Esophagus muscularis mucosa (tissue), 4 donors: Measurements from ENCODE around the gene RAG1. TPM values are rescaled to one million over a fixed set of nuclear protein-coding genes. Genes with fewer than 3 reads are reported as not detected.
A peak's percentile ranks its signal among the peaks of the same experiment; 100 is the strongest.

ENCODE experiments used
- DNase-seq: peaks from one replicate; pipeline ENCODE4 v3.0.0-alpha.2; 2017; ENCODE audit errors: extremely low spot score
- H3K27ac ChIP-seq, 4 donors: fragments of 200-600 bp; sonication (generic); replicated peaks in 1 of 4; 1 replicate in 3 of 4; 2 replicates in 1 of 4; pipeline ENCODE4 v1.5.1; 2016 to 2019; ENCODE audit warnings: mild to moderate bottlenecking in 1 of 4
- H3K27me3 ChIP-seq, 4 donors: fragments of 200-600 bp; sonication (generic); one replicate each; pipeline versions ENCODE4 v1.5.1 to v1.6.0; 2016 to 2019
- H3K36me3 ChIP-seq, 4 donors: fragments of 200-600 bp; sonication (generic); one replicate each; pipeline ENCODE4 v1.5.1; 2016 to 2019
- H3K4me1 ChIP-seq, 4 donors: fragments of 200-600 bp; sonication (generic); one replicate each; pipeline ENCODE4 v1.5.1; 2016 to 2019
- H3K4me3 ChIP-seq, 4 donors: fragments of 200-600 bp; sonication (generic); 1 replicate in 2 of 4; 2 replicates in 2 of 4; pipeline ENCODE4 v1.5.1; 2016 to 2019; ENCODE audit warnings: mild to moderate bottlenecking in 4 of 4, moderate library complexity in 1 of 4
- H3K9me3 ChIP-seq, 4 donors: fragments of 200-600 bp; sonication (generic); 1 replicate in 3 of 4; 2 replicates in 1 of 4; pipeline ENCODE4 v1.5.1; 2016 to 2019
- CTCF ChIP-seq, 3 experiments: fragments of 200-600 bp in 2 of 3; fragments of 450-650 bp in 1 of 3; sonication (generic) in 2 of 3; IDR thresholded peaks; one replicate each; pipeline ENCODE4 v1.5.1; 2017 to 2019; ENCODE audit warnings: antibody characterized with exemption in 3 of 3, mild to moderate bottlenecking in 2 of 3, moderate library complexity in 1 of 3
- EP300 ChIP-seq: sonication (generic); formaldehyde crosslinking; IDR thresholded peaks from one replicate; pipeline ENCODE4 v1.6.1; 2017; ENCODE audit warnings: antibody characterized with exemption
- POLR2A ChIP-seq: fragments of 450-650 bp; IDR thresholded peaks from one replicate; pipeline ENCODE4 v1.6.1; 2017; ENCODE audit warnings: antibody characterized with exemption, moderate library complexity, mild to moderate bottlenecking, low read depth
- POLR2AphosphoS5 ChIP-seq, 2 donors: sonication (generic); formaldehyde crosslinking; IDR thresholded peaks; one replicate each; pipeline ENCODE4 v1.6.1; 2017; ENCODE audit warnings: antibody characterized with exemption in 2 of 2
- WGBS: methylation state at CpG from one replicate; pipeline ENCODE4 v1.1.5; 2018; 5-methylcytosine and 5-hydroxymethylcytosine counted together
- intact Hi-C: fragments of 100-400 bp; cut with DNase I; formaldehyde crosslinking; loops from one replicate; pipeline ENCODE4 v1.15.1; 2023
- total RNA-seq, 4 donors: library from RNA; depleted of rRNA; stranded (reverse); fragments of >200 nt; gene quantifications; one replicate each; pipeline versions ENCODE4 v1.1.0 to v1.2.1, GENCODE V29; 2016

Gene RAG1
- total RNA-seq, 4 donors from 2014 or later, result 0.33 to 0.80 (median 0.56) TPM

GRCh38 chr11:36594316-36594989 lies 26.6 kb downstream of the RAG1 start, which contains the start of gene IFTAP:
Gene IFTAP, plus strand, starts transcription at chr11:36594502. Its CDS starts 15,602 bp downstream, at chr11:36610104.
- intact Hi-C loops, result no loop called here
- H3K27ac ChIP-seq, result peak within 1 kb of the TSS; percentile 49 to 78 (median 68)
- WGBS, result 1% methylated on average over 19 of the region's 29 CpGs

GRCh38 chr11:36596880-36597279 lies 29.1 kb downstream of the RAG1 start:
- intact Hi-C loops, result no loop called here
- H3K27me3 ChIP-seq, result peaks cover 0 to 4% (median 0%) of the 10 kb centered on the region in 4 donors
- no peak for TF ChIP-seq POLR2A
- no peak overlapping the region for H3K4me3 ChIP-seq
- H3K9me3 ChIP-seq, result no peaks in the 10 kb centered on the region
- H3K27ac ChIP-seq, result no peak overlapping the region
- no peaks in the 10 kb centered on the region for H3K36me3 ChIP-seq
- peaks cover 9 to 11% (median 11%) of the 10 kb centered on the region in 4 donors for H3K4me1 ChIP-seq
- no peak for DNase-seq

More at GRCh38 chr11:36594316-36594989, 26.6 kb downstream of the RAG1 start, which contains the start of gene IFTAP:
- H3K27me3 ChIP-seq, result peaks cover 0 to 11% (median 0%) of the 10 kb centered on the region in 4 donors
- peak within 1 kb of the TSS; percentile 62 to 85 (median 72) for H3K4me3 ChIP-seq
- no peaks in the 10 kb centered on the region for H3K36me3 ChIP-seq
- H3K9me3 ChIP-seq, result no peaks in the 10 kb centered on the region
- DNase-seq, result no peak
- TF ChIP-seq CTCF (IDR thresholded peaks at IDR 0.05), result no peak
- TF ChIP-seq EP300, result no peak
- TF ChIP-seq POLR2AphosphoS5 (IDR thresholded peaks at IDR 0.05), result peak; percentile 56 to 72
- no peak for TF ChIP-seq POLR2A
- peaks cover 9 to 11% (median 11%) of the 10 kb centered on the region in 4 donors for H3K4me1 ChIP-seq

GRCh38 chr11:36598051-36598450 lies 30.2 kb downstream of the RAG1 start, which contains the start of gene RAG2:
Gene RAG2, minus strand, starts transcription at chr11:36598236. Its CDS starts 4,068 bp downstream, at chr11:36594168.
- no peaks in the 10 kb centered on the region for H3K36me3 ChIP-seq
- WGBS, result 79% methylated on average over 2 of the region's 2 CpGs
- H3K9me3 ChIP-seq, result no peaks in the 10 kb centered on the region
- no peak within 1 kb of the TSS for H3K4me3 ChIP-seq
- H3K4me1 ChIP-seq, result peaks cover 9 to 11% (median 11%) of the 10 kb centered on the region in 4 donors
- TF ChIP-seq CTCF (IDR thresholded peaks at IDR 0.05), result no peak
- no peak for TF ChIP-seq POLR2AphosphoS5 (IDR thresholded peaks at IDR 0.05)
- no peak for TF ChIP-seq POLR2A
- H3K27ac ChIP-seq, result no peak within 1 kb of the TSS
- DNase-seq, result no peak
- H3K27me3 ChIP-seq, result no peaks in the 10 kb centered on the region
- intact Hi-C loops, result no loop called here

DNA sequence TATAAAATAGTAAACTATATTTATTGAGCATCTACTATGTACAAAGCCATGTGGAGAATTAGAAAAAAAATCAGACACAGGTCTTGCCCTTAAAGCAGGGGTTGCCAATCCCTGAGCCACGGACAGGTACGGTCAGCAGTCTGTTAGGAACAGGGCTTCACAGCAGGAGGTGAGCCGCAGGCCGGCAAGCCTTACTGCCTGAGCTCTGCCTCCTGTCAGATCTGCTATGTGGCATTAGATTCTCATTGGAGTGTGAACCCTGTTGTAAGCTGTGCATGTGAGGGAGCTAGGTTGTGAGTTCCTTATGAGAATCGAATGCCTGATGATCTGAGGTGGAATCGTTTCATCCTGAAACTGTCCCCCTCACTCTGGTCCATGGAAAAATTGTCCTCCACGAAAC lies 32.4 kb downstream of the RAG1 start:
- no peak for DNase-seq
- no peak overlapping the region for H3K27ac ChIP-seq
- no peaks in the 10 kb centered on the region for H3K36me3 ChIP-seq
- H3K4me3 ChIP-seq, result no peak overlapping the region
- intact Hi-C loops, result no loop called here
- TF ChIP-seq CTCF (IDR thresholded peaks at IDR 0.05) (no peak), POLR2AphosphoS5 (IDR thresholded peaks at IDR 0.05) (no peak), EP300 (no peak), POLR2A (no peak)
- H3K4me1 ChIP-seq, result peaks cover 6 to 8% (median 7%) of the 10 kb centered on the region in 4 donors
- WGBS, result 90% methylated on average over 7 of the region's 7 CpGs
- no peaks in the 10 kb centered on the region for H3K27me3 ChIP-seq
- H3K9me3 ChIP-seq, result no peaks in the 10 kb centered on the region

GRCh38 chr11:36601155-36601554 lies 33.3 kb downstream of the RAG1 start:
- intact Hi-C loops, result no loop called here
- WGBS, result 80% methylated on average over 2 of the region's 2 CpGs
- no peaks in the 10 kb centered on the region for H3K4me1 ChIP-seq
- TF ChIP-seq POLR2A (no peak), EP300 (no peak), POLR2AphosphoS5 (IDR thresholded peaks at IDR 0.05) (no peak), CTCF (IDR thresholded peaks at IDR 0.05) (no peak)
- H3K27ac ChIP-seq, result no peak overlapping the region
- no peaks in the 10 kb centered on the region for H3K36me3 ChIP-seq
- H3K9me3 ChIP-seq, result no peaks in the 10 kb centered on the region
- DNase-seq, result no peak
- no peaks in the 10 kb centered on the region for H3K27me3 ChIP-seq
- H3K4me3 ChIP-seq, result no peak overlapping the region
